ENCODE measurements around the gene CFAP77. TPM values are rescaled to one million over a fixed set of nuclear protein-coding genes. Genes with fewer than 3 reads are reported as not detected.
A peak's percentile ranks its signal among the peaks of the same experiment; 100 is the strongest.

Gene CFAP77
- total RNA-seq, 2 experiments from 2014 or later = not detected

- DNase-seq = no peak
- intact Hi-C loops (cut with DNase I, micrococcal nuclease) = no loop called here
- no peak overlapping the region for H3K4me3 Mint-ChIP-seq
- H3K27ac Mint-ChIP-seq = peak overlapping the region; percentile 48
- POLR2A ChIA-PET = interaction anchor here (0.6 kb wide), 1 partner anchor 35 kb away, joined by 5 read pairs; no protein-coding TSS in a partner anchor
- H3K9me3 Mint-ChIP-seq (ENCODE audit: low read depth) = no peaks in the 10 kb centered on the region
- peaks cover 45% of the 10 kb centered on the region for H3K36me3 Mint-ChIP-seq (ENCODE audit: low read depth)
- no peak for ATAC-seq
- CTCF ChIA-PET = interaction anchor here (1.0 kb wide), 1 partner anchor 10 kb away, joined by 3 read pairs; no protein-coding TSS in a partner anchor
- H3K27me3 Mint-ChIP-seq = no peaks in the 10 kb centered on the region
- H3K4me1 Mint-ChIP-seq = peaks cover 8% of the 10 kb centered on the region
Measured at GRCh38 chr9:132381966-132382541, 28.0 kb upstream of the CFAP77 start.

GRCh38 chr9:132383462-132383883 lies 26.5 kb upstream of the CFAP77 start:
- ChIA-PET CTCF (interaction anchor here (0.6 to 1.2 kb wide), 2 partner anchors 16 to 143 kb away, joined by 3 to 4 read pairs; no protein-coding TSS in a partner anchor), POLR2A (interaction anchor here (0.6 kb wide), 1 partner anchor 36 kb away, joined by 3 read pairs; no protein-coding TSS in a partner anchor)
- intact Hi-C loops (cut with DNase I, micrococcal nuclease) = no loop called here
- Mint-ChIP-seq H3K9me3 (ENCODE audit: low read depth) (no peaks in the 10 kb centered on the region), H3K36me3 (ENCODE audit: low read depth) (peaks cover 56% of the 10 kb centered on the region), H3K4me3 (no peak overlapping the region), H3K27ac (peak overlapping the region; percentile 52), H3K27me3 (no peaks in the 10 kb centered on the region), H3K4me1 (peaks cover 8% of the 10 kb centered on the region)
- no peak for DNase-seq
- ATAC-seq = no peak

- Mint-ChIP-seq H3K27ac (no peak overlapping the region), H3K4me1 (peaks cover 8% of the 10 kb centered on the region), H3K27me3 (no peaks in the 10 kb centered on the region), H3K4me3 (no peak overlapping the region), H3K36me3 (ENCODE audit: low read depth) (peaks cover 63% of the 10 kb centered on the region), H3K9me3 (ENCODE audit: low read depth) (no peaks in the 10 kb centered on the region)
- ATAC-seq (no peak), DNase-seq (no peak)
- ChIA-PET POLR2A (no interaction called here), CTCF (interaction anchor here (1.2 kb wide), 1 partner anchor 15 kb away, joined by 4 read pairs; no protein-coding TSS in a partner anchor)
- intact Hi-C loops (cut with DNase I, micrococcal nuclease) = no loop called here
Measured at GRCh38 chr9:132384376-132384775, 25.6 kb upstream of the CFAP77 start.

GRCh38 chr9:132387133-132387532 lies 22.9 kb upstream of the CFAP77 start:
- Mint-ChIP-seq H3K27ac (no peak overlapping the region), H3K4me3 (no peak overlapping the region), H3K9me3 (ENCODE audit: low read depth) (no peaks in the 10 kb centered on the region), H3K36me3 (ENCODE audit: low read depth) (peaks cover 78% of the 10 kb centered on the region), H3K27me3 (no peaks in the 10 kb centered on the region), H3K4me1 (peaks cover 3% of the 10 kb centered on the region)
- ATAC-seq = no peak
- ChIA-PET CTCF (no interaction called here), POLR2A (no interaction called here)
- no peak for DNase-seq
- intact Hi-C loops (cut with DNase I, micrococcal nuclease) = no loop called here

GRCh38 chr9:132390966-132391365 lies 19.0 kb upstream of the CFAP77 start:
- no peak for ATAC-seq
- no peaks in the 10 kb centered on the region for H3K4me1 Mint-ChIP-seq
- peaks cover 63% of the 10 kb centered on the region for H3K36me3 Mint-ChIP-seq (ENCODE audit: low read depth)

GRCh38 chr9:132391449-132391848 lies 18.6 kb upstream of the CFAP77 start:
- Mint-ChIP-seq H3K27ac (no peak overlapping the region), H3K9me3 (ENCODE audit: low read depth) (no peaks in the 10 kb centered on the region), H3K4me3 (no peak overlapping the region), H3K36me3 (ENCODE audit: low read depth) (peaks cover 65% of the 10 kb centered on the region), H3K4me1 (no peaks in the 10 kb centered on the region), H3K27me3 (no peaks in the 10 kb centered on the region)
- intact Hi-C loops (cut with DNase I, micrococcal nuclease) = no loop called here
- ATAC-seq (no peak), DNase-seq (no peak)
- CTCF ChIA-PET = no interaction called here
- POLR2A ChIA-PET = no interaction called here

More at GRCh38 chr9:132390966-132391365, 19.0 kb upstream of the CFAP77 start:
- Mint-ChIP-seq H3K4me3 (no peak overlapping the region), H3K27me3 (no peaks in the 10 kb centered on the region), H3K9me3 (ENCODE audit: low read depth) (no peaks in the 10 kb centered on the region), H3K27ac (no peak overlapping the region)
- ChIA-PET POLR2A (no interaction called here), CTCF (interaction anchor here (0.6 kb wide), 1 partner anchor 628 kb away, joined by 3 read pairs; no protein-coding TSS in a partner anchor)
- no peak for DNase-seq
- intact Hi-C loops (cut with DNase I, micrococcal nuclease) = no loop called here

GRCh38 chr9:132395560-132395959 lies 14.5 kb upstream of the CFAP77 start:
- CTCF ChIA-PET = interaction anchor here (0.8 kb wide), 1 partner anchor 1218 kb away, joined by 3 read pairs; no protein-coding TSS in a partner anchor
- DNase-seq = no peak
- intact Hi-C loops (cut with DNase I, micrococcal nuclease) = no loop called here
- POLR2A ChIA-PET = no interaction called here
- Mint-ChIP-seq H3K4me1 (no peaks in the 10 kb centered on the region), H3K27me3 (no peaks in the 10 kb centered on the region), H3K27ac (no peak overlapping the region), H3K36me3 (ENCODE audit: low read depth) (peaks cover 56% of the 10 kb centered on the region), H3K4me3 (no peak overlapping the region), H3K9me3 (ENCODE audit: low read depth) (no peaks in the 10 kb centered on the region)
- no peak for ATAC-seq

- no peak for ATAC-seq
- Mint-ChIP-seq H3K4me3 (no peak overlapping the region), H3K4me1 (peaks cover 40% of the 10 kb centered on the region), H3K27ac (no peak overlapping the region), H3K27me3 (no peaks in the 10 kb centered on the region), H3K36me3 (ENCODE audit: low read depth) (peaks cover 59% of the 10 kb centered on the region), H3K9me3 (ENCODE audit: low read depth) (no peaks in the 10 kb centered on the region)
- ChIA-PET CTCF (no interaction called here), POLR2A (interaction anchor here (0.6 kb wide), 1 partner anchor 560 kb away, joined by 6 read pairs; no protein-coding TSS in a partner anchor)
- DNase-seq = no peak
- intact Hi-C loops (cut with DNase I, micrococcal nuclease) = loop anchor here (10.0 kb wide), 2 partner anchors 273 to 743 kb away; partner anchors contain the start of gene GTF3C4 (in 1 of the 2)
Measured at GRCh38 chr9:132401824-132402223, 8.2 kb upstream of the CFAP77 start.

- Mint-ChIP-seq H3K4me3 (peak overlapping the region; percentile 96), H3K4me1 (peaks cover 46% of the 10 kb centered on the region), H3K9me3 (ENCODE audit: low read depth) (no peaks in the 10 kb centered on the region), H3K27ac (peak overlapping the region; percentile 91), H3K27me3 (no peaks in the 10 kb centered on the region), H3K36me3 (ENCODE audit: low read depth) (peaks cover 44% of the 10 kb centered on the region)
- DNase-seq = peak; percentile 48
- ATAC-seq = peak; percentile 58
- CTCF ChIA-PET = interaction anchor here (0.7 kb wide), 1 partner anchor 1108 kb away, joined by 4 read pairs; no protein-coding TSS in a partner anchor
- POLR2A ChIA-PET = interaction anchor here (0.6 to 0.8 kb wide), 5 partner anchors 53 to 402 kb away, joined by 3 to 9 read pairs (median 4); no protein-coding TSS in a partner anchor
- intact Hi-C loops (cut with DNase I, micrococcal nuclease) = loop anchor here (1.0 to 10.0 kb wide), 4 partner anchors 54 to 740 kb away; partner anchors contain the start of gene GTF3C4 (in 1 of the 2)
Measured at GRCh38 chr9:132404228-132404881, 5.7 kb upstream of the CFAP77 start.

GRCh38 chr9:132406554-132407122 lies 3.4 kb upstream of the CFAP77 start, which contains the start of gene TTF1:
TSS of gene TTF1 (minus strand) at chr9:132406840. CDS start at chr9:132402821, 4,019 bp downstream.
- Mint-ChIP-seq H3K27ac (peak within 1 kb of the TSS; percentile 91), H3K4me3 (peak within 1 kb of the TSS; percentile 96), H3K27me3 (peaks cover 9% of the 10 kb centered on the region), H3K9me3 (ENCODE audit: low read depth) (no peaks in the 10 kb centered on the region), H3K4me1 (peaks cover 56% of the 10 kb centered on the region), H3K36me3 (ENCODE audit: low read depth) (peaks cover 27% of the 10 kb centered on the region)
- peak; percentile 97 for DNase-seq
- peak; percentile 79 for ATAC-seq
- ChIA-PET CTCF (no interaction called here), POLR2A (no interaction called here)
- intact Hi-C loops (cut with DNase I, micrococcal nuclease) = loop anchor here (1.0 to 10.0 kb wide), 8 partner anchors 51 to 738 kb away; partner anchors contain the start of genes GTF3C4 (in 2 of the 2), AK8 (in 1 of the 2), SPACA9 (in 1 of the 2) and TSC1 (in 1 of the 2)

- intact Hi-C loops (cut with DNase I, micrococcal nuclease) = loop anchor here (2.0 to 10.0 kb wide), 4 partner anchors 80 to 738 kb away; partner anchors contain the start of genes AK8 (in 1 of the 2), GTF3C4 (in 1 of the 2) and SPACA9 (in 1 of the 2)
- peaks cover 54% of the 10 kb centered on the region for H3K4me1 Mint-ChIP-seq
- H3K36me3 Mint-ChIP-seq (ENCODE audit: low read depth) = peaks cover 22% of the 10 kb centered on the region
- POLR2A ChIA-PET = no interaction called here
- peak overlapping the region; percentile 91 for H3K27ac Mint-ChIP-seq
- DNase-seq = no peak
- CTCF ChIA-PET = no interaction called here
- peaks cover 13% of the 10 kb centered on the region for H3K27me3 Mint-ChIP-seq
- peak overlapping the region; percentile 96 for H3K4me3 Mint-ChIP-seq
- H3K9me3 Mint-ChIP-seq (ENCODE audit: low read depth) = no peaks in the 10 kb centered on the region
- no peak for ATAC-seq
Measured at GRCh38 chr9:132407196-132407595, 2.8 kb upstream of the CFAP77 start.
